Stimulated activated naive CD8-positive, alpha-beta T cell treated with anti-CD3 and anti-CD28 coated beads, Interleukin-15, Interleukin-2, amounts not matched to agents 100 ng/mL and 50 ng/mL, for 24 hours (primary cell): ENCODE measurements around the gene KCNH3.
A peak's percentile ranks its signal among the peaks of the same experiment; 100 is the strongest.

Source experiments
- H3K27ac Mint-ChIP-seq: one replicate; pipeline ENCODE4 v1.8.0; 2021; ENCODE audit warnings: mild to moderate bottlenecking, mixed read lengths
- H3K27me3 Mint-ChIP-seq: one replicate; pipeline ENCODE4 v1.8.0; 2021; ENCODE audit warnings: mixed read lengths
- H3K36me3 Mint-ChIP-seq: one replicate; pipeline ENCODE4 v1.8.0; 2021; ENCODE audit warnings: low read depth, mixed read lengths
- H3K4me1 Mint-ChIP-seq: one replicate; pipeline ENCODE4 v1.8.0; 2021; ENCODE audit warnings: low read depth, mixed read lengths
- H3K4me3 Mint-ChIP-seq: one replicate; pipeline ENCODE4 v1.8.0; 2021; ENCODE audit warnings: mild to moderate bottlenecking, mixed read lengths
- H3K9me3 Mint-ChIP-seq: one replicate; pipeline ENCODE4 v1.8.0; 2021; ENCODE audit warnings: mixed read lengths

Gene KCNH3

DNA sequence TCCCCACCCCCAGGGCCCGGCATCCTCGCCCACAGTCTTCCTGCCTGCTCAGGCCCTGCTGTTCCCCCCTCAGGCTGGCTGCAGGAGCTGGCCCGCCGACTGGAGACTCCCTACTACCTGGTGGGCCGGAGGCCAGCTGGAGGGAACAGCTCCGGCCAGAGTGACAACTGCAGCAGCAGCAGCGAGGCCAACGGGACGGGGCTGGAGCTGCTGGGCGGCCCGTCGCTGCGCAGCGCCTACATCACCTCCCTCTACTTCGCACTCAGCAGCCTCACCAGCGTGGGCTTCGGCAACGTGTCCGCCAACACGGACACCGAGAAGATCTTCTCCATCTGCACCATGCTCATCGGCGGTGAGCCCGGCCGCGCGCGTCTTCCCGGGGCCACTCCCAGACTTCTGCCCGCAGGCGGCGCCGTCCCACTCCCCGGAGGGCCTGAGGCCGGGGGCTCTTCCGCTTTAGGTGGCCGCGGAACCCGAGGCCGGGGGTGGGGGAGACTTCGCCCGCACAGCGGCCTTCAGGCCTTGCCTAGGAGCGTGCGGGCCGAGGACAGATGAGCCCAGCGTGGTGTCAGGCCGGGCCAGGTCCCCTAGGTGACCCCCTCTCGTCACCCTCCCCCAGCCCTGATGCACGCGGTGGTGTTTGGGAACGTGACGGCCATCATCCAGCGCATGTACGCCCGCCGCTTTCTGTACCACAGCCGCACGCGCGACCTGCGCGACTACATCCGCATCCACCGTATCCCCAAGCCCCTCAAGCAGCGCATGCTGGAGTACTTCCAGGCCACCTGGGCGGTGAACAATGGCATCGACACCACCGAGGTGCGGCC is 10.2 kb downstream of the KCNH3 start:
- peak overlapping the region; percentile 89 for H3K27ac Mint-ChIP-seq
- H3K36me3 Mint-ChIP-seq, result no peaks in the 10 kb centered on the region
- peak overlapping the region; percentile 83 for H3K4me3 Mint-ChIP-seq
- H3K4me1 Mint-ChIP-seq, result peaks cover 25% of the 10 kb centered on the region
- peaks cover 15% of the 10 kb centered on the region for H3K27me3 Mint-ChIP-seq
- H3K9me3 Mint-ChIP-seq, result no peaks in the 10 kb centered on the region

DNA sequence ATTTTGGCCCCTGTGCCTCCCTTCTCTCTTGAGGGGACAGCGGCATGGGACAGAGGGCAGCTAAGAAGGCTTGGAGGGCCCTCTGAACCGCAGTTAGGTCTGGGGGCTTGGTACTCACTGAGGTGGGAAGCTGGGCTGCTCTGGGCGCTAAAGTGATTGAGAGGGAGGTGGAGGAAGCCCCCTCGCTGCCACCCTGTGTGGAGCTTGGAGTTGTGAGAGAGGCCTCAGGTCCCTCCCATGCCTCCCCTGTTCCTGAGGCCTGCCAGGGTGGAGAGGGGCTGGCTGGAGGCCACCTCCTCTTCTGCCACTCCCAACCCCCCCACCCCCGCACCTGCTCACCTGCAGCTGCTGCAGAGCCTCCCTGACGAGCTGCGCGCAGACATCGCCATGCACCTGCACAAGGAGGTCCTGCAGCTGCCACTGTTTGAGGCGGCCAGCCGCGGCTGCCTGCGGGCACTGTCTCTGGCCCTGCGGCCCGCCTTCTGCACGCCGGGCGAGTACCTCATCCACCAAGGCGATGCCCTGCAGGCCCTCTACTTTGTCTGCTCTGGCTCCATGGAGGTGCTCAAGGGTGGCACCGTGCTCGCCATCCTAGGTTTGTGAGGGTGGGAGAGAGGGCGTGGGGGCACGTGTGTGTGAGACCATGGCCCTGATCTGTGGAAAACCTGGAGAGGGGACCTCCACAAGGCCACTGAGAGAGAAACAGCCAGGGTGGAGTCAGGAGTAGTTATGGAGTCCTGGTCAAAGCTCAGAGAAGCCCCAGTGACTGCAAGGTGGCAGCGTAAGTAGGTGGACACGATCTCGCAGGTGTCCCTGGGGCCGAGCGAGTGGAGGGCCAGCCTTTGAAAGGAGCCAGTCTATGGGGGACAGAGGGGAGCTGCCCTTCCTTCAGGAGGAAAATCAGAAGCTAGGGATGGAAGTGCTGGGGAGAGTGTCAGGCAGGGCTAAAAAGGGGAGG is 11.2 kb downstream of the KCNH3 start:
- no peaks in the 10 kb centered on the region for H3K9me3 Mint-ChIP-seq
- H3K27me3 Mint-ChIP-seq, result peaks cover 15% of the 10 kb centered on the region
- H3K4me3 Mint-ChIP-seq, result peak overlapping the region; percentile 83
- peaks cover 21% of the 10 kb centered on the region for H3K4me1 Mint-ChIP-seq
- peak overlapping the region; percentile 69 for H3K27ac Mint-ChIP-seq
- H3K36me3 Mint-ChIP-seq, result no peaks in the 10 kb centered on the region

DNA sequence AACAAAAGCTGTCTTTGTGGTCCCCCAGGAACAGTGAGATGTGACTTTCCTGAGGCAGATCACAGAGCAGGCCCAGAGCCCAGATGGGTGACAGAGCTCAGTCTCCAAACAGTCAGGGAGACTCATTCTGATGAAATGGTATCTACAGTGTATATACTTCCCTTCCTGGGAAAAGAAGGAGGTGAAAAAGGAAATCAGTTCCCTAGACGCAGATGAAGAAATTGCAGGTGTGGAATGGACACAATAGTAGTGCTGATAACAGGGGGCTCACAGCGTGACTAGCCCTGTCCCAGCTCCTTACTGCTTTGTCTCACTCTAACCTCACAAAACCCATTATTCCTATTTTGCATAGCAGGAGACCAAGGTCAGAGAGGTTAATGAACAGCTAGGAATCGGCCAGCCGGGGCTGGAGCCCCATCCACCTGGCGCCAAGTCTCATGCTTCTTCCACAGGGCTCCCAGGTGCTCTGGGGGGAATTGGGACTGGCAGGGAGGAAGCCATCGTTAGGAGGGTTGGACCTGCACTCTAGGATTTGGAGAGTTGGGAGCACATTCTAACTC is 11.9 kb downstream of the KCNH3 start:
- H3K27ac Mint-ChIP-seq, result peak overlapping the region; percentile 69
- no peaks in the 10 kb centered on the region for H3K9me3 Mint-ChIP-seq
- H3K27me3 Mint-ChIP-seq, result peaks cover 13% of the 10 kb centered on the region
- H3K4me3 Mint-ChIP-seq, result peak overlapping the region; percentile 9
- H3K4me1 Mint-ChIP-seq, result peaks cover 19% of the 10 kb centered on the region
- no peaks in the 10 kb centered on the region for H3K36me3 Mint-ChIP-seq

DNA sequence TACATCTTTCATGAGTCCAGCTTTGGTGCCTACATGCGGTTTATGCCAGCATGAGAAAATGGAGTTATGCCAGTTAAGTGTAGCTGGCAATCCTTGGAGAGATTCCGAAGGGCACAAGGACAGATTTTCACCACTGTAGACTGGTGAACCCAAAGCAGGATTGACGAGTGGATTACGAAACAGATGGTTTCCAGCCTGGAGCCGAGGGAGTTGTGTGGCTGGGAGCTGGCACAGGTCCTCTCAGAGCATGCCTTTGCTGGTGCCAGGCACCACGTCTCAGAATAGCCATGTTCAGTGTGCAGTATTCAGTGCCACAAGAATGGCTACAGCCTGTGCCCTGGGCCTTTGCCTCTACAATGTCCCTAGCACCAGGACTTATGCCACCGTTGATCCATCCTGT is 13.2 kb downstream of the KCNH3 start:
- Mint-ChIP-seq H3K36me3 (no peaks in the 10 kb centered on the region), H3K9me3 (no peaks in the 10 kb centered on the region)

DNA sequence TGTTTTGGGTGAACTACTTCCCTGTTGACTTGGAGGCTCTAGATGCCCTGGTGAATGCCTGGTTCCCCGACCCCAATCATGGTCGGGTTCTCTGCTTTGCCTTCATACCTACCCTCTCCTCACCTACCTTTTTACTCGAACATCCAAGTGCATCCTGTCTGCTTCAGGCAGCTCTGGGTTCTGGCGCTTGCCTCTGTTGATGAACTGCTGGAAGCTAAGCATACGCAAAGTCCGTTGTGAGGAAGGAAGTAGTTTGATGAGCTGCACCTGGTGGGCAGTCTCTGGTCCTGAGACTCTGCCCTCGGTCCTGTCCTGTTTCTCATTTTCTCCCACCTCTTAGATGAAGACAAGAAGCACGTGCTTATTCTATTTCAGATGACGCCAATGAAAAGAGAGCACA is 13.6 kb downstream of the KCNH3 start:
- Mint-ChIP-seq H3K4me1 (peaks cover 14% of the 10 kb centered on the region), H3K27ac (no peak overlapping the region), H3K4me3 (no peak overlapping the region), H3K27me3 (peaks cover 5% of the 10 kb centered on the region), H3K36me3 (no peaks in the 10 kb centered on the region), H3K9me3 (no peaks in the 10 kb centered on the region)

More for the DNA sequence above, 13.2 kb downstream of the KCNH3 start:
- H3K27me3 Mint-ChIP-seq, result peaks cover 8% of the 10 kb centered on the region
- peaks cover 18% of the 10 kb centered on the region for H3K4me1 Mint-ChIP-seq
- H3K27ac Mint-ChIP-seq, result no peak overlapping the region
- no peak overlapping the region for H3K4me3 Mint-ChIP-seq

DNA sequence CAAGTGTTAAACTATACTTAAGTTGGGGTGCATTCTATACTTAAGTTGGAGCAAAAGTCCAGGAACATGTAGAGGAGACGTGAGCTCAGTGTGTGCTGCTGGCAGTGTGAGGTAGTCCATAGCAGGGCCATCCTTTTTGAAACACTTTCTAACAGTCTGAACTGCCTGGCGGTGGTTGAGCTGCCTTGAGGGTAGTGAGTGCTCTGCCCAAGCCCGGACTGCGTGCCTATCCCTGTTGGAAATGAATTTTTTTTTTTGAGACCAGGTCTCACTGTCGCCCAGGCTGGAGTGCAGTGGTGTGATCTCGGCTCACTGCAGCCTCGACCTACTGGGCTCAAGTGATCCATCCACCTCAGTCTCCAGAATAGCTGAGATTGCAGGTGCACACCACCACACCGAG is 14.1 kb downstream of the KCNH3 start:
- peaks cover 4% of the 10 kb centered on the region for H3K27me3 Mint-ChIP-seq
- no peaks in the 10 kb centered on the region for H3K9me3 Mint-ChIP-seq
- H3K4me3 Mint-ChIP-seq, result no peak overlapping the region
- peaks cover 12% of the 10 kb centered on the region for H3K4me1 Mint-ChIP-seq
- no peaks in the 10 kb centered on the region for H3K36me3 Mint-ChIP-seq
- H3K27ac Mint-ChIP-seq, result no peak overlapping the region

DNA sequence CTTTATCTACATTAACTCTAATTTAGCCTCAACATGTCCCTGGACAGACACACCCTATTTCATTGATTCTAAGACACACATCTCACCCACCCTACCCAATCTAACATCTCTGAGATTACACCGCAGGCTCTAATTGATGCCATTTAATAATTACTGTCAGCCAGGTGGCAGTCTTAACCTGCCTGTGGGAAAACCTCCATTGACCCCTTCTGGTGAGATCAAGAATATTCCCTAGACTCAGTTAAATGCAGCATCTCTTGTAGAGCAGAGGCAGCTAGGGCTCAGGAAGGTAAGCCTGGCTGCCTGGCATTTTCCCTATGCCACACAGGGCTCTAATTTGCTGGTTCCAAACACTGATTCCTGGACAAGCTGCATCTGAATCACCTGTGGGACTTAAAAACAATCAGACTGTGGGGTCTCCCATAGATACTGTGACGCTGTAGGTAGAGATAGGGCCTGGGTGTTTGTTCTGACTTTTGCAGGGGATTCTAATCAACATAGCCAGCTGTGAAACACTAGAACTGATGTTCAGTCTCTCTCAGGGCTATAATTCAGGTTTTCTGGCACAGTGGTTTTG is 14.8 kb downstream of the KCNH3 start:
- Mint-ChIP-seq H3K4me1 (peaks cover 5% of the 10 kb centered on the region), H3K4me3 (no peak overlapping the region), H3K27ac (no peak overlapping the region), H3K27me3 (no peaks in the 10 kb centered on the region), H3K36me3 (peaks cover 3% of the 10 kb centered on the region), H3K9me3 (no peaks in the 10 kb centered on the region)

DNA sequence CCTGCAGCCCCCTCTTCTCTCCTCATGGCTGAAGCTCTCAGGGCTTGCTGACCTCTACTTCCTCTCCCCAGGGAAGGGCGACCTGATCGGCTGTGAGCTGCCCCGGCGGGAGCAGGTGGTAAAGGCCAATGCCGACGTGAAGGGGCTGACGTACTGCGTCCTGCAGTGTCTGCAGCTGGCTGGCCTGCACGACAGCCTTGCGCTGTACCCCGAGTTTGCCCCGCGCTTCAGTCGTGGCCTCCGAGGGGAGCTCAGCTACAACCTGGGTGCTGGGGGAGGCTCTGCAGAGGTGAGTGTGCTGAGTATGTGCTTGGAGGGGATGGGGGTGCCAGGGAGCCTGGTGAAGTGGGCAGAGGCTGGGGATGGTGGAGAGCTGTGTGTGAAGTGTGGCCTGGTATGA is 15.4 kb downstream of the KCNH3 start:
- Mint-ChIP-seq H3K4me1 (no peaks in the 10 kb centered on the region), H3K4me3 (no peak overlapping the region), H3K9me3 (no peaks in the 10 kb centered on the region), H3K27me3 (no peaks in the 10 kb centered on the region), H3K27ac (no peak overlapping the region), H3K36me3 (peaks cover 10% of the 10 kb centered on the region)

DNA sequence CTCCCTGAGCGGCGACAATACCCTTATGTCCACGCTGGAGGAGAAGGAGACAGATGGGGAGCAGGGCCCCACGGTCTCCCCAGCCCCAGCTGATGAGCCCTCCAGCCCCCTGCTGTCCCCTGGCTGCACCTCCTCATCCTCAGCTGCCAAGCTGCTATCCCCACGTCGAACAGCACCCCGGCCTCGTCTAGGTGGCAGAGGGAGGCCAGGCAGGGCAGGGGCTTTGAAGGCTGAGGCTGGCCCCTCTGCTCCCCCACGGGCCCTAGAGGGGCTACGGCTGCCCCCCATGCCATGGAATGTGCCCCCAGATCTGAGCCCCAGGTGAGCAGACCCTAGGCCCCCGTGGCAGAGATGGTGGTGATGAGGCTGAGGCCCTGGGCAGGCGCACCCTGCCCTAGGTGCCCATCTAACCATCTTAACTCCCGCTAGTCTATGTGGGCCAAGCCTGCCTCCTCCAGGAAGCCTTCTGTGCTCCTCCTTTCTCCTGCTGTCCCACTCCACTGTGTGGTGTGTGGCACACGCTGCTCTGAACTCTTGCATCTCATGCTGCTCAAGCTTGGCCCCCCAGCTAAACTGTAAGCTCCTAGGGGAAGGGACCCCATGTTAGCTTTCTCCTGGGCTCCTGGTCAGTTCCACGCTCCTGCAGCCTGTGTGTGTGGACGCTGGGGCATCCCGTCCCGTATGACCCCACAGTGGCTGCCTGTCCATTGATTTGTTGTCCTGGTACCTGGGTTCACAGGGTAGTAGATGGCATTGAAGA is 17.0 kb downstream of the KCNH3 start:
- Mint-ChIP-seq H3K27me3 (no peaks in the 10 kb centered on the region), H3K36me3 (peaks cover 18% of the 10 kb centered on the region), H3K4me1 (peaks cover 7% of the 10 kb centered on the region), H3K27ac (peak overlapping the region; percentile 70), H3K9me3 (no peaks in the 10 kb centered on the region), H3K4me3 (no peak overlapping the region)

DNA sequence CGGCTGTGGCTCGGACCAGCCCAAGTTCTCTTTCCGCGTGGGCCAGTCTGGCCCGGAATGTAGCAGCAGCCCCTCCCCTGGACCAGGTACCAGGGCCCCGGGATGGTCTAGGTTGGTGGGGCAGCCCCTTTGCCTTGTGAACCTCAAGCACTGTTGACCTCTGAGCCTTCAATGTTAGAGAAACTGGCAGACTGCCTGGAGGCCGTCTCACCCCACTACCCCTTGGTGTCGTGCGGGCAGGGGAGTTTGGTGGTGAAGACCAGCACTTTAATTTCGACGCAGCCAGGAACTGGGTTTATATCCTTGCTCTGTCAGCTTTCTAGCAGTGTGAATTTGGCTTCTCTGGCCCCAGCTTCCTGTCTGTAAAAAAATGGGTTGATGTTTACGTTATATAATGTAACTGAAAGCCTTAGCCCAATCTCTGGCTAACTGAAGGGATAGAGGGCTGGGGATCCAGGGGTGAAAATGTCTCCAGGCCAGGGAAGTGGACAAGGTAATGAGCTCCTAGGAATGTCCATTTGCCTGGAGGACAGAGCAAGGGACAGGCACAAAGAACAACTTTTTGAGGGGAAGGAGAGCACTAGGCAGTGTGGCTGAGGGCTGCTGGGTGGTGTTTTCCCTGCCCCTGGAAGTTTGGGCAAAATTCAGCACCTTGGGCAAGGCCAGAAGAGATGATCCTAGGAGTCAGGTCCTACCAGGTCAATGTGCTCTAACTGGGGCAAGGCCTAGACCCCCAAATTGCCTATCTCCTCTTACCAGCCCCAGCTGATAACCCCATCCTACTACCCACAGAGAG is 17.8 kb downstream of the KCNH3 start:
- peaks cover 15% of the 10 kb centered on the region for H3K4me1 Mint-ChIP-seq

DNA sequence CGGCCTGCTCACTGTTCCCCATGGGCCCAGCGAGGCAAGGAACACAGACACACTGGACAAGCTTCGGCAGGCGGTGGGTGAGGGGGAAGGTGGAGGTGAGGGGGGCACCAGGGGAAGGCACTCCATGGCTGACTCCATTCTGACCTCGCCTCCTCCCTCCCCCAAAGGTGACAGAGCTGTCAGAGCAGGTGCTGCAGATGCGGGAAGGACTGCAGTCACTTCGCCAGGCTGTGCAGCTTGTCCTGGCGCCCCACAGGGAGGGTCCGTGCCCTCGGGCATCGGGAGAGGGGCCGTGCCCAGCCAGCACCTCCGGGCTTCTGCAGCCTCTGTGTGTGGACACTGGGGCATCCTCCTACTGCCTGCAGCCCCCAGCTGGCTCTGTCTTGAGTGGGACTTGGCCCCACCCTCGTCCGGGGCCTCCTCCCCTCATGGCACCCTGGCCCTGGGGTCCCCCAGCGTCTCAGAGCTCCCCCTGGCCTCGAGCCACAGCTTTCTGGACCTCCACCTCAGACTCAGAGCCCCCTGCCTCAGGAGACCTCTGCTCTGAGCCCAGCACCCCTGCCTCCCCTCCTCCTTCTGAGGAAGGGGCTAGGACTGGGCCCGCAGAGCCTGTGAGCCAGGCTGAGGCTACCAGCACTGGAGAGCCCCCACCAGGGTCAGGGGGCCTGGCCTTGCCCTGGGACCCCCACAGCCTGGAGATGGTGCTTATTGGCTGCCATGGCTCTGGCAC is 18.5 kb downstream of the KCNH3 start:
- Mint-ChIP-seq H3K27ac (no peak overlapping the region), H3K9me3 (no peaks in the 10 kb centered on the region), H3K4me1 (peaks cover 22% of the 10 kb centered on the region), H3K4me3 (no peak overlapping the region), H3K36me3 (peaks cover 27% of the 10 kb centered on the region), H3K27me3 (no peaks in the 10 kb centered on the region)

More for the DNA sequence above, 17.8 kb downstream of the KCNH3 start:
- H3K36me3 Mint-ChIP-seq, result peaks cover 21% of the 10 kb centered on the region
- no peak overlapping the region for H3K4me3 Mint-ChIP-seq
- H3K27ac Mint-ChIP-seq, result no peak overlapping the region
- no peaks in the 10 kb centered on the region for H3K27me3 Mint-ChIP-seq
- H3K9me3 Mint-ChIP-seq, result no peaks in the 10 kb centered on the region

DNA sequence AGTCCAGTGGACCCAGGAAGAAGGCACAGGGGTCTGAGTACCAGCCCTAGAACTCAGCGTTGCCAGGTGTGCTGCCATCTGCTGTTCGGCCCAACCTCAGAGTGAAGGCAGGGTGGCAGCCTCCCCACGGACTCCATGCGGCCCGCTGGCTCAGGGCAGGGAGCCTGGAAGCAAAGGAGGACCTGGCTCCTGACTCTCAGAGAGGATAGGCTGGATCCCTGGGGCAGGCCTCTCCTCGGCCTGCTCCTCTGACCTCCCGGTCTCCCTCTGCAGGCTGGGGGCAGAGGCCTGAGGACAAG is 19.0 kb downstream of the KCNH3 start:
- no peaks in the 10 kb centered on the region for H3K9me3 Mint-ChIP-seq
- H3K36me3 Mint-ChIP-seq, result peaks cover 32% of the 10 kb centered on the region
- no peak overlapping the region for H3K4me3 Mint-ChIP-seq
- H3K27ac Mint-ChIP-seq, result no peak overlapping the region
- H3K27me3 Mint-ChIP-seq, result no peaks in the 10 kb centered on the region
- H3K4me1 Mint-ChIP-seq, result peaks cover 26% of the 10 kb centered on the region

DNA sequence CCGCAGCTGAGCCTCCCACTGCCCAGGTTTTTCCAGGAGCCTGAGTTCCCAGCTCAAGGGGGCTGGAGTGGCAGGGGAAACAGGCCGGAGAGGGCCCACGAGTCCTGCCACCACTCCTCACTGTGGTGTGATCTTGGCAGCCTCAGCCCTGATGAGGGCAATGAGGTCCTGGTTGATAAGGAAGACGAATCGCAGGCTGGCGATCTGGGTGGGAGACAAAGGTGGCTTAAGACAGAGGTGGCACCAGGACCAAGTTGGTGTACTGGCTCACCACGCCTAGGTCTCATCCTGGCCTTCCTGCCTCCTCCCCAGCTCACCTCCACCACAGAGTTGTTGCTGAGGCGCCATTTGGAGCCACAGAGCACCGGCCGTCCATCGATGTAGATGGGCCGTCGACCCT is 19.7 kb downstream of the KCNH3 start:
- Mint-ChIP-seq H3K4me1 (peaks cover 26% of the 10 kb centered on the region), H3K9me3 (no peaks in the 10 kb centered on the region), H3K36me3 (peaks cover 36% of the 10 kb centered on the region), H3K4me3 (no peak overlapping the region), H3K27ac (no peak overlapping the region), H3K27me3 (no peaks in the 10 kb centered on the region)
